Activated gamma-delta T cell treated with anti-CD3 and anti-CD28 coated beads, Interleukin-2, amount 50 U/mL, for 16 hours (primary cell): ENCODE results near the gene TAS2R16.
"Not testable (repeated sequence)": the region's sequence is repeated elsewhere in the genome, so short reads cannot be mapped to it uniquely, and the experiment has no call there.

Source experiments
- DNase-seq: peaks from one replicate; pipeline ENCODE4 v3.0.0-alpha.2; 2020; ENCODE audit warnings: low read depth

The TAS2R16 gene

GRCh38 chr7:122972056-122972455 lies 23.4 kb downstream of the TAS2R16 start:
- no peak for DNase-seq

- no peak for DNase-seq
These were observed 24.5 kb downstream of the TAS2R16 start for GRCh38 chr7:122970740-122971725.

GRCh38 chr7:122968389-122968788 lies 27.1 kb downstream of the TAS2R16 start:
- DNase-seq, result no peak

DNA sequence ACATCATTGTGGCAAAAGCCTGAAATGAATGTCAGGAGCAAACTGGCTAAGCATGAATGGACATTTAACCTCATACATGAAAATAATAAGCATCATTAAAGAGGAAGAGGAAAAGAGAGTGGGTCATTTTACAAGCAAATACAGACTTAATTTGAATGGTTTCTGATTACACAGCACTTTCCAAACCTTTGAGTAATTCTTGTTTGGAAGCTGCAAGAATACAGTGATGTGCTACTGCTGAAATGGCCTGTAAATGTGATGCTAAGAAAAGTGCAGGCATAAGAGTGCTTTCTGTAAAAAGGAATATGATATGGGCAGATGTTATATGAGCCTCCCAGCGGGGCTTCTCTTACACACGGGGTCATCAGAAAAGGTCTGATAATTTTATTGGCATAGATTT lies 30.2 kb downstream of the TAS2R16 start:
- no peak for DNase-seq

GRCh38 chr7:122953678-122954077 lies 41.8 kb downstream of the TAS2R16 start:
- DNase-seq, result not testable (repeated sequence)

GRCh38 chr7:122951006-122951405 lies 44.5 kb downstream of the TAS2R16 start:
- no peak for DNase-seq

- DNase-seq, result no peak
These were observed 46.3 kb downstream of the TAS2R16 start for GRCh38 chr7:122949186-122949585.
